ENCODE data around the gene U2AF2. TPM values are rescaled to one million over a fixed set of nuclear protein-coding genes. Genes with fewer than 3 reads are reported as not detected.

The U2AF2 gene
- total RNA-seq, 1 donor from 2014 or later: 75.1 TPM

- no peak for ATAC-seq (ENCODE audit: poor library complexity)
- intact Hi-C loops (cut with DNase I): loop anchor here (5.0 kb wide), 1 partner anchor 103 kb away; no protein-coding TSS in a partner anchor
- DNase-seq: no peak
Measured at GRCh38 chr19:55620410-55621204, 34.2 kb upstream of the U2AF2 start.

DNA sequence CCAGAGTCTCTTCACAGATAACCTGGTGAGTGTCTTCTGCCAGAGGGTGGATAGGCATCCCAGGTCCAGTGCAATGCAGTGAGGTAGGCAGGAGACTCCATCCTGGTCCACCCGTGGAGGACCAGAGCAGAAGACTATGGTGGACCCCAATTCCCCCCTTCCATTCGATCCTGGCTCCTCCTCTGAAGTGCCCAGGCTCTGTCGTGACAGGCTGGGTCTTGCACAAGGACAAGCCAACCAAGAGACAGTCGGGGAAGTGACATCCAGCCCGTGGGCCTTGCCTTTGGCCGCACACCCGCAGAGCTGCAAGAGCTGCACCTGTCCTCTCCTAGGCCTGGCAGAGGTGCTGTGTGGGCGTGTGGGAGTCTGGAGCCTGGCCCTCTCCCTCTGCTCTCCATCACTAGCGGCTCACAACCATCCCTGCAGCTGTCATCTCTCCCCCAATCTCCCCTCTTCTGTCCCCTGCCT is 33.6 kb upstream of the U2AF2 start:
- DNase-seq: no peak
- no peak for ATAC-seq (ENCODE audit: poor library complexity)
- intact Hi-C loops (cut with DNase I): loop anchor here (5.0 kb wide), 1 partner anchor 104 kb away; no protein-coding TSS in a partner anchor

GRCh38 chr19:55621673-55622231 is 33.1 kb upstream of the U2AF2 start:
- DNase-seq (no peak), ATAC-seq (ENCODE audit: poor library complexity) (no peak)
- intact Hi-C loops (cut with DNase I): loop anchor here (5.0 kb wide), 1 partner anchor 104 kb away; no protein-coding TSS in a partner anchor

DNA sequence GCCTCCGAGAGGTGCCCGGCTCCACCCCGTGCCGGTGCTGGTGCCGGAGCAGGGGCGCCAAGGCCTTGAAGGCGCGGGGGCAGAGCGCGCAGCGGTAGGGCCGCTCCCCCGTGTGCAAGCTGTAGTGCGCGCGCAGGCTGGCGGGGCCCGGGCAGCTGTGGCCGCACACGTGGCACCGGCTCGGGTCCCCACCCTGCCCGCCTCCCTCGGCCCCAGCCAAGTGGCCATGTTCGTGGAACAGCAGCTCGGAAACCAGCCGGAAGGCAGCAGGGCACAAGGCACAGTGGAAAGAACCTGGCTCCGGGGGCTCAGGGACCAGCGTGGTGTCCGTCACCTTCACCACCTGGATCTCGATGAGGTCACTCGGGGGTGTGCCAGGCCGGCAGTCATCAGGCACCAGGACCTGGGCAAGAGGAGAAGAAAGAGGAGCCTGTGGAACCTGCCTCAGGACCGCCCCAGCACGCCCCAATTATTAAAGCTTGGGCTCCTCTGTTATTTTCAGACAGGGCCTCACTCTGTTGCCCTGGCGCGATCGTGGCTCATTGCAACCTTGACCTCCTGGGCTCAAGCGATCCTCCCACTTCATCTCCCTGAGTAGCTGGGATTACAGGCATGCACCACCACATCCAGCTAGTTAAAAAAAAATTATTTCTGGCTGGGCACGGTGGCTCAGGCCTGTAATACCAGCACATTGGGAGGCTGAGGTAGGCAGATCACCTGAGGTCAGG is 32.4 kb upstream of the U2AF2 start:
- intact Hi-C loops (cut with DNase I): loop anchor here (5.0 kb wide), 1 partner anchor 105 kb away; no protein-coding TSS in a partner anchor
- DNase-seq: no peak
- no peak for ATAC-seq (ENCODE audit: poor library complexity)

GRCh38 chr19:55623130-55623529 is 31.7 kb upstream of the U2AF2 start:
- DNase-seq: no peak
- intact Hi-C loops (cut with DNase I): loop anchor here (5.0 kb wide), 1 partner anchor 106 kb away; no protein-coding TSS in a partner anchor
- ATAC-seq (ENCODE audit: poor library complexity): no peak

- ATAC-seq (ENCODE audit: poor library complexity) (no peak), DNase-seq (no peak)
- intact Hi-C loops (cut with DNase I): loop anchor here (5.0 kb wide), 1 partner anchor 106 kb away; no protein-coding TSS in a partner anchor
Measured at GRCh38 chr19:55623561-55623960, 31.3 kb upstream of the U2AF2 start.

- DNase-seq: peak; percentile 95
- intact Hi-C loops (cut with DNase I): loop anchor here (5.0 kb wide), 1 partner anchor 107 kb away; no protein-coding TSS in a partner anchor
Measured at GRCh38 chr19:55624109-55625003, 30.5 kb upstream of the U2AF2 start, which contains the start of gene ZNF784. Gene ZNF784, minus strand, starts transcription at chr19:55624566. Its CDS starts 5 bp downstream, at chr19:55624561.

GRCh38 chr19:55625004-55625326 is 29.9 kb upstream of the U2AF2 start:
- intact Hi-C loops (cut with DNase I): no loop called here
- no peak for ATAC-seq (ENCODE audit: poor library complexity)

More at GRCh38 chr19:55624109-55625003, 30.5 kb upstream of the U2AF2 start, which contains the start of gene ZNF784:
- ATAC-seq (ENCODE audit: poor library complexity): peak; percentile 94

DNA sequence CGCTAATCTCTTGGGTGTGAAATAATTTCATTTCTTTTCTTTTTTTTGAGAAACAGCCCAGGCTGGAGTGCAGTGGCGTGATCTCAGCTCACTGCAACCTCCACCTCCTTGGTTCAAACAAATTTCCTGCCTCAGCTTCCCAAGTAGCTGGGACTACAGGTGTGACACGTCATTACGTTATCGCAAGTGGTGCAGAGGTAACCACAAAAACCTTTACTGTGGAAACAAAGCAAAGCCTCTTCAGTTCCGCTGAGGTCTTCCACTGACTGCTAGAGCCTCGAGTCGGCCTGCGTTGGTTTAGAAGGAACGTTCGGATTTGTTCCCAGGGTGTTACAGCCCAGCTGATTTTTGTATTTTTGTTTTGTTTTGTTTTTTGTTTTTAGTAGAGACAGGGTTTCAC is 28.5 kb upstream of the U2AF2 start:
- intact Hi-C loops (cut with DNase I): no loop called here
- DNase-seq (no peak), ATAC-seq (ENCODE audit: poor library complexity) (no peak)

More at GRCh38 chr19:55625004-55625326, 29.9 kb upstream of the U2AF2 start:
- no peak for DNase-seq

GRCh38 chr19:55632463-55632834 is 22.4 kb upstream of the U2AF2 start:
- peak; percentile 70 for ATAC-seq (ENCODE audit: poor library complexity)
- DNase-seq: peak; percentile 42
- intact Hi-C loops (cut with DNase I): loop anchor here (5.0 to 10.0 kb wide), 2 partner anchors 165 to 488 kb away; partner anchors contain the start of gene TNNT1

DNA sequence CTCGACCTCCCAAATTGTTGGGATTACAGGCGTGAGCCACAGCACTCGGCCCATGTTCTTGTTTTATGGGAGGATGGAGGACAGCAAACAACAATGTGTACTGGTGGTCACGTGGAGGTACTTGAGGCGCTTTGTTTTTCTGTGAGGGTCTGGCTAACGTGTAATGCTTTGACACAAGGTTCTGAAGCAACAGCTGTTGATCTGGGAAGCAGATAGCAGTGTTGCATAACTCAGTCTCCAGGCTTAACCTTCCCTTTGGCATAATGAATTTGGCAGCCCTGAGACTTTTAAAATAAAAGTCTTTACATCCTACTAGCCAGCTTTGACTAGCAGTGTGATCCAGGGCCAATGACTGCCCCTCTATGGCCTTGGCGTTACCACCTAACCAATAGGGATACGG is 21.0 kb upstream of the U2AF2 start:
- ATAC-seq (ENCODE audit: poor library complexity) (no peak), DNase-seq (no peak)
- intact Hi-C loops (cut with DNase I): loop anchor here (5.0 to 10.0 kb wide), 2 partner anchors 167 to 489 kb away; partner anchors contain the start of gene TNNT1

DNA sequence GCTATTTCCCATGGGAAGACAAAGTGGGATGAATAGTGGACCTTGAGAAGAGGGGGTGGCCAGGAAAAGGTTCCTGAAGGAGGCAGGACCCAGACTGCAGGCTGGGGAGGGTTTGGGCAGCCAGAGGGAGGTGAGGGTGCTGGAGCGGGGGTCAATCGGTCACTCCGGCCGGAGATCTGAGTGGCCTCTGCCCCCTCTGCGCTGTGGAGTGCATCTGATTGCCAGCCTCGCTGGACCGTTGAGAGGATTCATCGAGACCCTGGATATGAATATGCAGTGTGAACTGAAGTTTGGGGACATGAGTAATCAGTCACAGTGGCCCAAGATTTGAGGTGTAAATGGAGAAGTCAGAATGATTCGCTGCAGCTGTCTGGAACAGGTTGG is 19.5 kb upstream of the U2AF2 start:
- intact Hi-C loops (cut with DNase I): loop anchor here (10.0 kb wide), 1 partner anchor 491 kb away; the partner anchor contains the start of gene TNNT1
- DNase-seq (peak; percentile 42), ATAC-seq (ENCODE audit: poor library complexity) (no peak)

- DNase-seq: no peak
- intact Hi-C loops (cut with DNase I): loop anchor here (10.0 kb wide), 1 partner anchor 491 kb away; the partner anchor contains the start of gene TNNT1
Measured at GRCh38 chr19:55635856-55636440, 18.9 kb upstream of the U2AF2 start.

GRCh38 chr19:55636723-55637122 is 18.1 kb upstream of the U2AF2 start:
- ATAC-seq (ENCODE audit: poor library complexity): no peak
- intact Hi-C loops (cut with DNase I): loop anchor here (10.0 kb wide), 1 partner anchor 492 kb away; the partner anchor contains the start of gene TNNT1
- peak; percentile 27 for DNase-seq

More at GRCh38 chr19:55635856-55636440, 18.9 kb upstream of the U2AF2 start:
- ATAC-seq (ENCODE audit: poor library complexity): no peak

GRCh38 chr19:55637534-55637933 is 17.3 kb upstream of the U2AF2 start:
- intact Hi-C loops (cut with DNase I): loop anchor here (10.0 kb wide), 1 partner anchor 493 kb away; the partner anchor contains the start of gene TNNT1
- DNase-seq (peak; percentile 38), ATAC-seq (ENCODE audit: poor library complexity) (no peak)

GRCh38 chr19:55638864-55639359 is 15.9 kb upstream of the U2AF2 start:
- intact Hi-C loops (cut with DNase I): loop anchor here (10.0 kb wide), 1 partner anchor 494 kb away; the partner anchor contains the start of gene TNNT1
- DNase-seq: peak; percentile 46
- ATAC-seq (ENCODE audit: poor library complexity): no peak

- intact Hi-C loops (cut with DNase I): no loop called here
- DNase-seq: peak; percentile 80
- peak; percentile 12 for ATAC-seq (ENCODE audit: poor library complexity)
Measured at GRCh38 chr19:55640043-55640576, 14.7 kb upstream of the U2AF2 start.

All from Right ventricle myocardium superior (tissue), 1 donor.